H1 (cell line): ENCODE data around the gene CXCL16. TPM values are rescaled to one million over a fixed set of nuclear protein-coding genes. Genes with fewer than 3 reads are reported as not detected.

ENCODE experiments used
- CTCF ChIA-PET: fragments of 300-600 bp; sonication (Branson Sonifier 250); formaldehyde crosslinking; loops from one replicate; lab custom pipeline; 2021; ENCODE audit not compliant: partially characterized antibody; lab: Charles Lee
- POLR2A ChIA-PET: fragments of 300-600 bp; sonication (Branson Sonifier 250); formaldehyde crosslinking; loops from one replicate; lab custom pipeline; 2021; ENCODE audit warnings: inconsistent platforms; ENCODE audit not compliant: partially characterized antibody; lab: Charles Lee
- DNase-seq, 2 experiments: peaks; one replicate each; pipeline versions ENCODE4 v3.0.0 to v3.0.0-alpha.2; 2010 to 2022; ENCODE audit warnings: low spot score in 2 of 2, low read depth in 1 of 2, mixed read lengths in 1 of 2
- FAIRE-seq: peaks from 2 replicates; lab custom pipeline; 2011; peaks lifted over from hg19 to GRCh38; lab: Jason Lieb, UNC
- H2AFZ ChIP-seq: 2 replicates; pipeline ENCODE4 v1.8.1; 2012; ENCODE audit warnings: low read length, inconsistent platforms
- H2AK5ac ChIP-seq: 2 replicates; pipeline ENCODE4 v1.6.1; 2013; ENCODE audit warnings: low read depth, low read length
- H2BK120ac ChIP-seq: replicated peaks from 2 replicates; pipeline ENCODE3; 2013; ENCODE audit warnings: low read depth, low read length, inconsistent platforms
- H2BK12ac ChIP-seq: 2 replicates; pipeline ENCODE4 v1.6.1; 2013; ENCODE audit warnings: low read depth, low read length
- H2BK15ac ChIP-seq: 2 replicates; pipeline ENCODE4 v1.6.1; 2013; ENCODE audit warnings: low read length
- H2BK20ac ChIP-seq: 2 replicates; pipeline ENCODE4 v1.6.1; 2013; ENCODE audit warnings: low read length
- H2BK5ac ChIP-seq: 2 replicates; pipeline ENCODE4 v1.6.1; 2013; ENCODE audit warnings: low read depth, low read length
- H3K14ac ChIP-seq: 2 replicates; pipeline ENCODE4 v1.6.1; 2013; ENCODE audit warnings: inconsistent platforms; ENCODE audit not compliant: insufficient read length
- H3K18ac ChIP-seq: 2 replicates; pipeline ENCODE4 v1.6.1; 2013; ENCODE audit warnings: low read length; ENCODE audit errors: extremely low read depth
- H3K23ac ChIP-seq: 2 replicates; pipeline ENCODE4 v1.6.1; 2013; ENCODE audit warnings: inconsistent platforms; ENCODE audit not compliant: insufficient read length
- H3K23me2 ChIP-seq: 2 replicates; pipeline ENCODE4 v1.6.1; 2013; ENCODE audit warnings: low read depth, low read length
- H3K27ac ChIP-seq: 2 replicates; pipeline ENCODE4 v1.6.1; 2011; ENCODE audit warnings: low read depth, low read length, inconsistent platforms
- H3K27me3 ChIP-seq, 4 experiments: replicated peaks in 1 of 4; 1 replicate in 1 of 4; 2 replicates in 3 of 4; pipeline versions ENCODE4 v1.6.1 to v1.8.1; 2011 to 2013; ENCODE audit warnings: low read length in 3 of 4, mild to moderate bottlenecking in 3 of 4, inconsistent platforms in 2 of 4, mixed read lengths in 2 of 4, moderate library complexity in 1 of 4; ENCODE audit not compliant: control insufficient read depth in 3 of 4, insufficient read depth in 3 of 4; ENCODE audit errors: extremely low read depth in 1 of 4
- H3K36me3 ChIP-seq, 4 experiments: 2 replicates each; pipeline versions ENCODE4 v1.6.1 to v1.8.1; 2011 to 2013; ENCODE audit warnings: mild to moderate bottlenecking in 4 of 4, low read length in 3 of 4, moderate library complexity in 2 of 4, control low read depth in 1 of 4, inconsistent platforms in 1 of 4; ENCODE audit not compliant: insufficient read depth in 4 of 4, control insufficient read depth in 2 of 4
- H3K4ac ChIP-seq: replicated peaks from 2 replicates; pipeline ENCODE3; 2013; ENCODE audit warnings: low read length, low read depth, mixed read lengths, inconsistent platforms; ENCODE audit not compliant: insufficient read length
- H3K4me1 ChIP-seq, 4 experiments: replicated peaks in 1 of 4; 1 replicate in 1 of 4; 2 replicates in 3 of 4; pipeline versions ENCODE4 v1.6.1 to v1.8.1; 2011 to 2013; ENCODE audit warnings: low read length in 3 of 4, inconsistent platforms in 2 of 4, mixed read lengths in 1 of 4; ENCODE audit not compliant: insufficient read depth in 4 of 4, control insufficient read depth in 3 of 4
- H3K4me2 ChIP-seq, 2 experiments: 2 replicates each; pipeline versions ENCODE4 v1.6.1 to v1.8.1; 2011 to 2013; ENCODE audit warnings: low read depth in 2 of 2, low read length in 2 of 2, control low read depth in 1 of 2, inconsistent platforms in 1 of 2, mild to moderate bottlenecking in 1 of 2; ENCODE audit not compliant: insufficient read depth in 1 of 2
- H3K4me3 ChIP-seq, 4 experiments: fragments of 200-600, 300-600 bp in 1 of 4; sonication (generic), shearing (Covaris generic), sonication (Bioruptor Twin) in 1 of 4; 2 replicates each; pipeline versions ENCODE4 v1.5.1 to v1.8.1; 2011 to 2016; ENCODE audit warnings: low read length in 4 of 4, low read depth in 3 of 4, control low read depth in 2 of 4, inconsistent platforms in 2 of 4, mild to moderate bottlenecking in 2 of 4, mixed read lengths in 1 of 4, moderate library complexity in 1 of 4; ENCODE audit not compliant: insufficient read depth in 2 of 4; ENCODE audit errors: extremely low read depth in 1 of 4
- H3K56ac ChIP-seq: replicated peaks from 2 replicates; pipeline ENCODE3; 2013; ENCODE audit warnings: low read depth, mild to moderate bottlenecking, mixed read lengths, low read length, inconsistent platforms; ENCODE audit not compliant: insufficient read length
- H3K79me1 ChIP-seq: 2 replicates; pipeline ENCODE4 v1.6.1; 2013; ENCODE audit warnings: low read depth, low read length, control low read depth
- H3K79me2 ChIP-seq, 2 experiments: 2 replicates each; pipeline versions ENCODE4 v1.6.1 to v1.8.1; 2012 to 2013; ENCODE audit warnings: low read length in 2 of 2, mild to moderate bottlenecking in 2 of 2, inconsistent platforms in 1 of 2; ENCODE audit not compliant: insufficient read depth in 2 of 2, control insufficient read depth in 1 of 2
- H3K9ac ChIP-seq, 4 experiments: replicated peaks in 1 of 4; 1 replicate in 1 of 4; 2 replicates in 3 of 4; pipeline versions ENCODE4 v1.6.1 to v1.8.1; 2011 to 2013; ENCODE audit warnings: low read depth in 3 of 4, low read length in 3 of 4, control low read depth in 2 of 4, mild to moderate bottlenecking in 2 of 4, moderate library complexity in 2 of 4, inconsistent platforms in 1 of 4; ENCODE audit errors: extremely low read depth in 1 of 4
- H3K9me3 ChIP-seq, 2 experiments: 2 replicates each; pipeline versions ENCODE4 v1.6.1 to v1.8.1; 2012 to 2013; ENCODE audit warnings: mild to moderate bottlenecking in 2 of 2, moderate library complexity in 2 of 2, control low read depth in 1 of 2, inconsistent platforms in 1 of 2, low read depth in 1 of 2, low read length in 1 of 2, mixed read lengths in 1 of 2; ENCODE audit not compliant: insufficient read depth in 2 of 2
- H4K20me1 ChIP-seq, 2 experiments: replicated peaks in 1 of 2; 2 replicates each; pipeline versions ENCODE3 to v1.8.1; 2011 to 2013; ENCODE audit warnings: inconsistent platforms in 2 of 2, low read length in 2 of 2, mild to moderate bottlenecking in 1 of 2; ENCODE audit not compliant: insufficient read depth in 2 of 2, control insufficient read depth in 1 of 2
- H4K5ac ChIP-seq: 2 replicates; pipeline ENCODE4 v1.6.1; 2013; ENCODE audit warnings: low read length, low read depth, mixed read lengths, inconsistent platforms; ENCODE audit not compliant: insufficient read length
- H4K8ac ChIP-seq: 2 replicates; pipeline ENCODE4 v1.8.0; 2013; ENCODE audit warnings: mild to moderate bottlenecking, moderate library complexity, low read length, inconsistent platforms; ENCODE audit not compliant: insufficient read depth; ENCODE audit errors: extremely low read depth
- H4K91ac ChIP-seq: replicated peaks from 2 replicates; pipeline ENCODE3; 2013; ENCODE audit warnings: low read length, mixed read lengths, inconsistent platforms; ENCODE audit not compliant: insufficient read length
- KDM1A ChIP-seq: fragments of 200-600, 300-600 bp; sonication (generic); IDR thresholded peaks from 2 replicates; pipeline ENCODE4 v1.7.1; 2016; ENCODE audit warnings: mild to moderate bottlenecking, low read length, borderline replicate concordance
- WGBS, 2 experiments: shearing (Covaris generic) in 1 of 2; methylation state at CpG; one replicate each; pipeline versions ENCODE4 v1.1.6 to v1.1.7; 2013 to 2015; ENCODE audit warnings: low lambda C conversion rate in 2 of 2, mixed read lengths in 2 of 2, inconsistent platforms in 1 of 2, low coverage in 1 of 2, missing lambda C conversion rate in 1 of 2; ENCODE audit not compliant: insufficient replicate concordance in 2 of 2, insufficient coverage in 1 of 2, insufficient read length in 1 of 2; ENCODE audit errors: extremely low coverage in 1 of 2, missing lambda C conversion rate in 1 of 2; 5-methylcytosine and 5-hydroxymethylcytosine counted together
- polyA plus RNA-seq, 7 experiments: library from polyadenylated mRNA; depleted of rRNA in 3 of 7; stranded (reverse) in 5 of 7; unstranded in 2 of 7; fragments of >200 nt in 5 of 7; fragments of 200-250 nt in 2 of 7; gene quantifications; 1 replicate in 5 of 7; 2 replicates in 1 of 7; 4 replicates in 1 of 7; pipeline versions ENCODE4 v1.2.1 to v1.2.3, GENCODE V29; 2011 to 2013; ENCODE audit warnings: missing spikeins in 2 of 7, mixed read lengths in 2 of 7
- total RNA-seq: library from RNA; stranded (reverse); fragmentation: NEBNext Ultra II Directional; extraction: Animal tissue kit (Norgen Biotek cat#: 25700); gene quantifications from 2 replicates; pipeline ENCODE4 v1.2.1, GENCODE V29; 2021

Gene CXCL16
- total and polyA plus RNA-seq, 2 of the 8 experiments (the other 6 are each of a cell fraction or from before 2014, with no cell fraction given): 3.5 to 4.8 TPM

DNA sequence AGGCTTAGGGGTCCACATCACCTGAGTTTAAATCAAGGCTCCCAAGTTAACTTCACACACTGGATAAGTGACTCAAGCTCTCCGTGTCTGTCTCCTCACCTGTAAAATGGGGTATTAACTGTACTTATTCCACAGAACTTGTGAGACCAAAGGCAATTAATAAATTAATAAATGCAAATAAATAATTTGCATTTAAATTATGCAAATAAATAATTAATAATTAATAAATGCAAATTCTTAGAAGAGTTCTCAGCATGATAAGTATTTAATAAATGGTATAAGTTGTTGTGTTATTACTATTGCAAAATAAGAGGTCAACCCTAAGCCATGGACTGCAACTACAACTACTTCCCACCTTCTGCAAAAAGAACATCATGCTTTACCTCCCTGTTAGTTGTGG, 13.7 kb upstream of the CXCL16 start:
- H2AK5ac ChIP-seq: no peak overlapping the region
- H3K23me2 ChIP-seq: no peaks in the 10 kb centered on the region; the same call in 1 of the 2 replicates
- H3K36me3 ChIP-seq: no peaks in the 10 kb centered on the region
- H3K79me1 ChIP-seq: no peaks in the 10 kb centered on the region
- H3K9ac ChIP-seq: no peak overlapping the region
- H2BK12ac ChIP-seq: no peak overlapping the region
- H4K20me1 ChIP-seq: no peaks in the 10 kb centered on the region
- H3K27ac ChIP-seq: no peak overlapping the region
- no peak overlapping the region for H2BK5ac ChIP-seq
- H3K18ac ChIP-seq: no peak overlapping the region
- no peaks in the 10 kb centered on the region for H3K4me1 ChIP-seq
- no peaks in the 10 kb centered on the region for H3K79me2 ChIP-seq
- H3K4ac ChIP-seq: no peak overlapping the region
- no peak overlapping the region for H2BK120ac ChIP-seq
- H3K4me2 ChIP-seq: no peak overlapping the region
- no peaks in the 10 kb centered on the region; a peak in 1 of 7 replicates for H3K27me3 ChIP-seq
- H2BK20ac ChIP-seq: no peak overlapping the region
- no peaks in the 10 kb centered on the region for H3K9me3 ChIP-seq
- no peak for FAIRE-seq
- no peak overlapping the region for H2BK15ac ChIP-seq
- no peak for DNase-seq
- 0 out of 2 replicates have a peak overlapping the region, but pooled peaks have one; percentile 64 for H2AFZ ChIP-seq
- 100% methylated on average over 1 of the region's 1 CpG; no CpG with 5 or more reads in 1 of the 2 experiments for WGBS, 2 experiments
- POLR2A ChIA-PET: interaction anchor here (0.8 to 1.0 kb wide), 2 partner anchors 9 to 10 kb away, joined by 3 to 5 read pairs; no protein-coding TSS in a partner anchor
- no peak overlapping the region for H4K5ac ChIP-seq
- H3K4me3 ChIP-seq: no peak overlapping the region
- no peak overlapping the region for H3K23ac ChIP-seq
- no peak overlapping the region for H3K56ac ChIP-seq
- no peak for TF ChIP-seq KDM1A
- no peak overlapping the region for H3K14ac ChIP-seq
- no peak overlapping the region for H4K91ac ChIP-seq
- H4K8ac ChIP-seq: no peak overlapping the region
- CTCF ChIA-PET: interaction anchor here (1.4 to 1.7 kb wide), 2 partner anchors 30 to 36 kb away, joined by 3 to 5 read pairs; partner anchors contain the start of gene GLTPD2
